ENCODE measurements around the gene EXOC3L2. TPM values are rescaled to one million over a fixed set of nuclear protein-coding genes. Genes with fewer than 3 reads are reported as not detected.

Gene EXOC3L2
- polyA plus RNA-seq, 1 of the 3 experiments (the other 2 are of a cell fraction) = 0.02 TPM

GRCh38 chr19:45234089-45234869 is 10.9 kb downstream of the EXOC3L2 start:
- no peak overlapping the region for H3K4me2 ChIP-seq
- no peak for TF ChIP-seq ELF1 (IDR thresholded peaks at IDR 0.05)
- no peak for TF ChIP-seq REST (IDR thresholded peaks at IDR 0.05; ENCODE audit: low read depth, low read length)
- no peak for TF ChIP-seq NRF1 (IDR thresholded peaks at IDR 0.05; ENCODE audit: low read depth, low read length)
- TF ChIP-seq SMC3 (IDR thresholded peaks at IDR 0.05; ENCODE audit: low read depth, low read length) = no peak
- no peaks in the 10 kb centered on the region for H3K36me3 ChIP-seq (replicated peaks in 1 of 2; ENCODE audit: control insufficient read depth in 1 of 2, insufficient read depth in 2 of 2, low read length in 1 of 2)
- 11% methylated on average over 20 of the region's 93 CpGs for WGBS (ENCODE audit: low lambda C conversion rate)
- no peaks in the 10 kb centered on the region; a peak in 1 of 4 replicates for H3K4me1 ChIP-seq (ENCODE audit: control insufficient read depth in 1 of 2, insufficient read depth in 2 of 2, low read depth in 1 of 2, low read length in 1 of 2)
- no peaks in the 10 kb centered on the region for H3K9me2 ChIP-seq
- no peak overlapping the region for H3K27ac ChIP-seq (ENCODE audit: low read depth in 2 of 2, low read length in 1 of 2)
- H3F3A ChIP-seq (replicated peaks; ENCODE audit: insufficient read depth) = no peaks in the 10 kb centered on the region
- no peaks in the 10 kb centered on the region for H3K79me2 ChIP-seq (ENCODE audit: insufficient read depth)
- H3K9me3 ChIP-seq = no peaks in the 10 kb centered on the region
- no peak overlapping the region for H3K9ac ChIP-seq
- peak; percentile 60 for DNase-seq
- H2AFZ ChIP-seq (ENCODE audit: low read depth) = no peak overlapping the region
- no peaks in the 10 kb centered on the region for H4K20me1 ChIP-seq (ENCODE audit: insufficient read depth)
- CTCF ChIA-PET = interaction anchor here (0.8 to 1.3 kb wide), 2 partner anchors 19 to 175 kb away, joined by 3 read pairs; no protein-coding TSS in a partner anchor
- H3K27me3 ChIP-seq (ENCODE audit: insufficient read depth) = peaks cover 51% of the 10 kb centered on the region
- no peak overlapping the region for H3K4me3 ChIP-seq (ENCODE audit: low read depth in 2 of 2, low read length in 1 of 2)
- POLR2A ChIA-PET = interaction anchor here (1.0 kb wide), 1 partner anchor 16 kb away, joined by 3 read pairs; no protein-coding TSS in a partner anchor

GRCh38 chr19:45231891-45232290 is 13.3 kb downstream of the EXOC3L2 start:
- Histone ChIP-seq H3K9me2 (no peaks in the 10 kb centered on the region), H3K27ac (ENCODE audit: low read depth in 2 of 2, low read length in 1 of 2) (no peak overlapping the region), H3K27me3 (ENCODE audit: insufficient read depth) (peaks cover 40% of the 10 kb centered on the region), H3K79me2 (ENCODE audit: insufficient read depth) (no peaks in the 10 kb centered on the region), H3K4me3 (ENCODE audit: low read depth in 2 of 2, low read length in 1 of 2) (no peak overlapping the region), H3K4me1 (ENCODE audit: control insufficient read depth in 1 of 2, insufficient read depth in 2 of 2, low read depth in 1 of 2, low read length in 1 of 2) (no peaks in the 10 kb centered on the region; a peak in 1 of 4 replicates), H3K9me3 (no peaks in the 10 kb centered on the region), H2AFZ (ENCODE audit: low read depth) (no peak overlapping the region), H4K20me1 (ENCODE audit: insufficient read depth) (no peaks in the 10 kb centered on the region), H3K4me2 (no peak overlapping the region), H3K9ac (no peak overlapping the region), H3F3A (replicated peaks; ENCODE audit: insufficient read depth) (no peaks in the 10 kb centered on the region), H3K36me3 (replicated peaks in 1 of 2; ENCODE audit: control insufficient read depth in 1 of 2, insufficient read depth in 2 of 2, low read length in 1 of 2) (no peaks in the 10 kb centered on the region)
- DNase-seq = peak; percentile 9
- CTCF ChIA-PET = interaction anchor here (1.3 kb wide), 2 partner anchors 14 to 45 kb away, joined by 3 to 5 read pairs; partner anchors contain the start of gene EXOC3L2
- POLR2A ChIA-PET = no interaction called here
- WGBS (ENCODE audit: low lambda C conversion rate) = 32% methylated on average over 3 of the region's 3 CpGs
- TF ChIP-seq YY1 (IDR thresholded peaks at IDR 0.05; ENCODE audit: low read depth) (no peak), USF2 (IDR thresholded peaks at IDR 0.05; ENCODE audit: borderline replicate concordance, low read depth, low read length) (no peak), MAX (IDR thresholded peaks at IDR 0.05; ENCODE audit: low read depth) (no peak), RCOR1 (IDR thresholded peaks at IDR 0.05; ENCODE audit: low read length) (no peak), FOXM1 (IDR thresholded peaks at IDR 0.05; ENCODE audit: low read depth) (no peak), ZBTB33 (IDR thresholded peaks at IDR 0.05; ENCODE audit: borderline replicate concordance, low read depth) (no peak), CHD2 (IDR thresholded peaks at IDR 0.05; ENCODE audit: low read length, partially characterized antibody) (no peak), JUND (IDR thresholded peaks at IDR 0.05) (no peak), NRF1 (IDR thresholded peaks at IDR 0.05; ENCODE audit: low read depth, low read length) (no peak), TEAD4 (IDR thresholded peaks at IDR 0.05; ENCODE audit: borderline replicate concordance, insufficient read depth) (no peak), USF1 (IDR thresholded peaks at IDR 0.05; ENCODE audit: borderline replicate concordance, low read depth) (no peak), CTCF (IDR thresholded peaks at IDR 0.05) (no peak), SMC3 (IDR thresholded peaks at IDR 0.05; ENCODE audit: low read depth, low read length) (no peak), RXRA (IDR thresholded peaks at IDR 0.05; ENCODE audit: borderline replicate concordance, low read depth) (no peak), GABPA (IDR thresholded peaks at IDR 0.05; ENCODE audit: low read depth) (no peak), ELF1 (IDR thresholded peaks at IDR 0.05) (no peak)
